ENCODE data around the gene PKD1L1. TPM values are rescaled to one million over a fixed set of nuclear protein-coding genes. Genes with fewer than 3 reads are reported as not detected.

The PKD1L1 gene
- total RNA-seq, 1 donor from 2014 or later: under 0.01 TPM

- no peak for DNase-seq (ENCODE audit: low spot score)
Observed at GRCh38 chr7:47738563-47739166, 209.6 kb downstream of the PKD1L1 start.

GRCh38 chr7:47737601-47738000 is 210.7 kb downstream of the PKD1L1 start:
- no peak for DNase-seq (ENCODE audit: low spot score)

- DNase-seq (ENCODE audit: low spot score): no peak
Observed at GRCh38 chr7:47735431-47736345, 212.6 kb downstream of the PKD1L1 start.

DNA sequence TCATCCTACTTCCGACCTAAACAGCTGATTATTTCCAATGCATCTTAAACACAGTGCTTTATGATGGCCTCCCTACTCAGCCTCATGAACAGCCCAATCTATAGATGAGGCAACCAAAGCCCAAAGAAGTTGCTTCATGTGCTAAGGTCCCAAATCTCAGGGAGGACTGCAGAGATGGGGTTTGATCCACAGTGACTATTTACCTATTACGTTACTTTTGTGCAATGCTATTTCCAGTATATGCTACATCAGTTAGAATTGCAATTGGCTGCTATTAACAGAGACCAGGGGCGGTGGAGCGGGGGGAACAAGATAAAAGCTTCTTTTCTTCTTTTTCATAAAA is 213.3 kb downstream of the PKD1L1 start:
- no peak for DNase-seq (ENCODE audit: low spot score)

GRCh38 chr7:47734287-47734948 is 213.8 kb downstream of the PKD1L1 start:
- DNase-seq (ENCODE audit: low spot score): no peak

GRCh38 chr7:47730142-47730541 is 218.1 kb downstream of the PKD1L1 start:
- peak; percentile 12 for DNase-seq (ENCODE audit: low spot score)

- DNase-seq (ENCODE audit: low spot score): no peak
Observed at GRCh38 chr7:47726047-47726726, 222.1 kb downstream of the PKD1L1 start.

- no peak for DNase-seq (ENCODE audit: low spot score)
Observed at GRCh38 chr7:47725031-47725780, 223.1 kb downstream of the PKD1L1 start.

Other genes starting within 250 kb of the PKD1L1 start
- gene HUS1, start 31.1 kb upstream of the PKD1L1 start, total RNA-seq (ENCODE audit: insufficient read depth, low replicate concordance): 9.6 TPM
- not detected for gene SUN3, start 80.6 kb upstream of the PKD1L1 start, total RNA-seq (ENCODE audit: insufficient read depth, low replicate concordance)
- gene C7orf57, start 87.1 kb upstream of the PKD1L1 start, total RNA-seq (ENCODE audit: insufficient read depth, low replicate concordance): 1.2 TPM
- 16.1 TPM for gene UPP1, start 140.8 kb upstream of the PKD1L1 start, total RNA-seq (ENCODE audit: insufficient read depth, low replicate concordance)
- 5.5 TPM for gene ABCA13, start 223.0 kb upstream of the PKD1L1 start, total RNA-seq (ENCODE audit: insufficient read depth, low replicate concordance)